Stimulated activated CD4-positive, alpha-beta T cell treated with anti-CD3 and anti-CD28 coated beads, Interleukin-1b, Interleukin-23, amount 100 ng/mL, for 1 hour (primary cell): Measurements from ENCODE around the gene UNC5A.

Source experiments
- DNase-seq, 2 donors: peaks; one replicate each; pipeline ENCODE4 v3.0.0-alpha.2; 2020; ENCODE audit warnings: low read depth in 2 of 2

The UNC5A gene

DNA sequence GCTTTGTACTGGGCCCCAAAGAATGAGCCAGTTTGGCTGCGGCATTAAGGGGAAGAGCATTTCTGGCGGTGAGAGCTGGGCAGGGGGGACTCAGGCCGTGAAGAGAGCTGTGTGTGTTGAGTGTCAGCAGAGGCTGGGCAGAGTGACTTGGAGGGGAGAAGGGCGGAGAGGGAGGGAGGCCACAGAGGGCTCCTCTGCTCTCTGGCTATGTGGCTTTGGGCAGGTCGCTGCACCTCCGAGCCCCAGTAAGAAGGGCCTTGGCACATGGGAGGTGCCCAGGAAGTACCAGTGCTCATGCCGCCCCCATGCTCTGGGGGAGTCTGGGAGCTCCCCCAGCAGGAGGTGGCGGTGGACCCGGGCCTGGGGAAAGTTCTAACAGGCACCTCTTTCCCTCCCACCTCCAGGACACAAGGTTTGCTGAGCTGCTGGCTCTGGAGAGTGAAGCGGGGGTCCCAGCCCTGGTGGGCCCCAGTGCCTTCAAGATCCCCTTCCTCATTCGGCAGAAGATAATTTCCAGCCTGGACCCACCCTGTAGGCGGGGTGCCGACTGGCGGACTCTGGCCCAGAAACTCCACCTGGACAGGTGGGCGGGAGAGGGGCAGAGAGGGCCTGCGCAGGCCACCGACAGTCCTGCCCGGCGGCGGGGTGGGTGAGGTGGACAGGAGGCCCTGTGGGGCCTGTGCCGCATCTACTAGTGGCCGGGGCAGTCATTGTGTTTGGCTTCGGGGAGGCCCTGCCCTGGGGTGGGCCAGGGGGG lies 68.7 kb downstream of the UNC5A start:
- no peak for DNase-seq

DNA sequence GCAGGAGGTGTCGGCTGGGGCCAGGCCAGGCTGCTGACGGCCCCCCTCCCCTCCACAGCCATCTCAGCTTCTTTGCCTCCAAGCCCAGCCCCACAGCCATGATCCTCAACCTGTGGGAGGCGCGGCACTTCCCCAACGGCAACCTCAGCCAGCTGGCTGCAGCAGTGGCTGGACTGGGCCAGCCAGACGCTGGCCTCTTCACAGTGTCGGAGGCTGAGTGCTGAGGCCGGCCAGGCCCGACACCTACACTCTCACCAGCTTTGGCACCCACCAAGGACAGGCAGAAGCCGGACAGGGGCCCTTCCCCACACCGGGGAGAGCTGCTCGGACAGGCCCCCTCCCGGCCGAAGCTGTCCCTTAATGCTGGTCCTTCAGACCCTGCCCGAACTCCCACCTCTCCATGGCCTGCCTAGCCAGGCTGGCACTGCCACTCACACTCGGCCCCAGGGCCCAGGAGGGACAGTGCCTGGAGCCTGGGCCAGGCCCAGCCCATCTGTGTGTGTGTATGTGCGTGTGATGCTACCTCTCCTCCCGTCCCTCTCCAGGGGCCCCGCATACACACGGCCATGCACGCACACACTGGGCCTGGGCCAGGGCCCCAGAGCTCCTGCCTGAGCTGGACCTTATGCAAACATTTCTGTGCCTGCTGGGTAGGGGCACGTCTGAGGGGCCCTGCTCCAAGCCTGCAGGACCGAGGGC lies 69.5 kb downstream of the UNC5A start:
- no peak for DNase-seq

DNA sequence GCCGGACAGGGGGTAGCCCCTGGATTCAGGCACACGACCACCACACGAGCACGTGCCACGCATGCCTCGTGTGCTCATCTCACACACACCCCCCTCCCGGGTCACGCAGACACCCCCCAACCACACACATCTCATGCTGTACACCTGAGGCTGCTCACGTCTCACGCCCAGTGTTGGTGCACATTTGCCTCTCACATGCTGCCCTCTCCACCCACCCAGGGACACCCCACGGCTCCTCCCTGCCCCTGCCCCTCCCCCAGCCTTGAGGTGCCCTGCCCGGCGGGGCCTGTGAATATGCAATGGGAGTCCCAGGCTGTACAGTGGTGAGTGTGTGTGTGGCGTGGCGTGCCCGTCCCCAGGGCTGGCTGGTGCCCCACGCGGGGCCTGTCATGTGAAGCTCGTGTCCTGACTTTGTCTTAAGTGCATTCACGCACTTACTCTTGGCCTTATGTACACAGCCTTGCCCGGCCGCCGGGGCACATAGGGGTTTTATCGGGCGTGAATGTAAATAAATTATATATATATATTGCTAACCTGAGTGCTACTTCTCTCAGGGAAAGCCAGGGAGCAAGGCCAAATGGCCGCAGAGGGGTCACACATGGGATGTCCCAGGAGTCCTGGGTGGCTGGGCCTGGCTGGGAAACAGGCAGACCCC lies 70.1 kb downstream of the UNC5A start:
- DNase-seq, result no peak

DNA sequence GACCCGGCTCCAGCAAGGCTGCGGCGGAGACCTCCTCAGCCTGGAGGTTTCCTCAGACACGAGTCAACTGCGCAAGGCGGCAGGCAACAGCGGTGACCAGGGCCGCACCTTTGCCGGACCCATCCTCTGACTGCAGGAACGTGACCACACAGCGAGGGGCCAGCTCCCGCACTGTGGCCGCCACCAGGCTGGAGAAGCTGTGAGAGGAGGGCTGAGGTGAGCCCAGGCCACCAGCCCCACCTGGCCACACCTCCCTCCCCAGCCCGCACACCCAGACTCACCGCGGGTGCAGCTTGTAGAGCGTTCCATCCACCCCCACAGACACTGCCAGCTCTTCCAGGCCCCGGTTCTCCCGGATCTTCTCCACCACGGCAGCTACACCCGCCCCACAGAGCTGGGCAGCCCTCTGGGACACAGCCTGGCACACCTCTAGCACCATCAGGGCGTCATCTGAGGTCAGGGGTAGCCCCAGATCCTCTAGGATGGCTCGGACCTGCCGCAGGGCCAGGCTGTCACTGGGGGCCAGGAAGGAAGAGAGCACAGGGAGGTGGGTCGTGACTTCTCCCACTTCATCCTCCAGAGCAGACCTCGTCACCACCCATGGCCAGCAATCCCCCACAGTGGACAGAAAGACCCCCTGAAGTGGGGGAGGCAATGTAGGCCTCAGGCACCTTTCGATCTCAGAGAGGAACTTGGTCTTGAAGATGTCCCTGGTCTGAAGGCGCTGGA lies 70.8 kb downstream of the UNC5A start:
- no peak for DNase-seq

DNA sequence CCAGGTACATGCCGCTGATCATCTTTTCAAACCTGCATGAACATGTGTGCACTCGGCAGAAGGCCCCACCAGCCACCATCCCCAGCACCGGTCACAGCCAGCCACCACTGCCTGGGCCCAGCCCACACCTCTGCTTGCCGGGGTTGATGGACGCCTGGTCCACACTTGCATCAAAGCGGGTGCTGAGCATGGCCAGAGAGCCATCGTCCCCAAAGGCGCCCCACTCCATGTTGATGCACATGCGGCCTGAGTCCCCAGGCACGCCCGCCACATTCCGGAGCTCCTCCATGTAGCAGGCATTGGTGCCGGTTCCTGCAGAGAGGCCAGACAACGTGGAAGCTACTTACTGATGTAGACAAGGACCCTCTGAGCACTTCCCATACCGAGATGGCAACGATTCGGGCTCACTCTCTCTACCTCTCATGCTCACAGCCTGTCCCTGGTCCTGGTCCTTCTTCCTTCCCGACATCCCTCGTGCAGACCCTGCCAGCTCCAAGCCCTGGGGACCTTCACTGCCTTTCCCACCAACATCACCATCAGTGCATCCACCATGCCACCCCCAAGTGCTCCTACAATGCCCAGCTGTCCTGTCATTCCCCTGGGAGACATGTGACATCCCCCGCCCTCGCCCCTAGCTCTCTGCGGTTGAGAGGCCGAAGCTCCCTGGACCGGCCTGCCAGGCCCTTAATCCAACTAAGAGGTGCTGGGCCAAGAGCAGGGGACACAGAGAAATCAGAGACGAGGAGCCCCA lies 71.6 kb downstream of the UNC5A start:
- DNase-seq, result no peak

DNA sequence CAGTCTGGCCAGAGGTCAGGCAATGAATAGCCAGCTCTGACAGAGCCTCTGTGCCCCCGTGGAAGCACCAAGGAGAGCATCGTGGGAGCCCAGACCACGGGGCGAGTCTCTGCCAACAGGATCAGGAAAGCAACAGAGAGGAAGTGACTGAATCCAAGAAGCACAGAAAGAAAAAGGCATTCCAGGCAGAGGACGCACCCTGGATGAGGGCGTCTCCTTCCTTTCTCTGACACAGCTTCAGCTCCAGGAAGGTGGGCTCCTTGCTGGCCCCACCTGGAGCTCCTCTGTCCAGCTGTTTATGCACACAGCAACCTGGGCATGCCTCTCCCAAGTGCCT lies 72.2 kb downstream of the UNC5A start:
- no peak for DNase-seq

DNA sequence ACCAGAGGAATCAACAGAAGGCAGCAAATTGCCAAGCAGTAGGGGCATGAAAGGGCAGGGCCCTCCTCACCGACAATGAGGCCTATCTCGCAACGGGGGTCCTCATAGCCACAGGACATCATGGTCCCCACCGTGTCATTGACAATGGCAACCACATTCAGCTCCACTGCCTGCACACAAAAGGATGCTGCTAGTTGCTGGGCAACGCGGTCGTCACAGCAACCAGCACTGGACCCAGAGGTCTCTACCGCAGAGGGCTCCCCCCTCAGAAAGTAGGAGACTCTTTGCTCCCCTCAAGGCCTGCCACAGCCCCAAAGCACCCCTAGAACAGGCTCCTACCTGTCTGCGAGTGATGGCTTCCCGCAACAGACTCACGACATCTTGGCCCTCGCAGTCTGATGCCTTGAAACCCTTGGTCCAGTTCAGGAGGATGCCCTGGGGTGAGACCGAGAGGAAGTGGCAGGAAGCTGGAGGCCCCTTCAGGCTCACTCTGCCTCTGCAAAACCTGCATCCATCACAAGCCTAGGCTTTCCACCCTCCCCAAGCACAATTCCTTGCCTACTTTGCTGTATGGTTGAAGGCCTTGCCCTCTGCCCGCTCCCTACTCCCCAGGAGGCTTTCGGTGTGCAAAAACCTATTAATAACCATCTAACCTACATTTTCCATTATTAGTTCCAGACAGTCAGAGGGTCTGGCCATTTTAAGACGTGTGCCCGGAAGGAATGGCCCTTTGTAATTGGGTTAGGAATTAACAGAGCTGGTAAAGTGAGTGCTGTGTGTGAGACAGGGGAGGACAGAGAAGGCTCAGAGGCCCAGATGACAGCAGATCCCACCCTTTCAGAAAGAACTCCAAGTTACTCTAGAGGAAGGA lies 73.6 kb downstream of the UNC5A start:
- DNase-seq, result no peak

DNA sequence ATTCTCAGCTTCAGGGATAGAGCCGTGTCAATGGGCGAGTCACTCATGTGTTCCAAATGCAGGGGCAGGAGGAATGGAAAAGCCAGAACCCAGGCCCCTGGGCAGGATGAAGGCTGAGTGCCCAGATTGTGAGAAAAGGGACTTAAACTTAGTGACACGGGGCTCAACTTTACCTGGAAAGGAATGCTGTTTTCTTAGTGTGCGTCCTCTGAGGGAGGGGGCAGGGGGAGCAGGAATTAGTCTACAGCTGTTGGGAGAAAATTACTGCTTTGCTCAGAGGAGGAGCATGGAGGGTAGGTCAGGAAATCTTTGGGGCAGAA lies 74.2 kb downstream of the UNC5A start:
- DNase-seq, result no peak

DNA sequence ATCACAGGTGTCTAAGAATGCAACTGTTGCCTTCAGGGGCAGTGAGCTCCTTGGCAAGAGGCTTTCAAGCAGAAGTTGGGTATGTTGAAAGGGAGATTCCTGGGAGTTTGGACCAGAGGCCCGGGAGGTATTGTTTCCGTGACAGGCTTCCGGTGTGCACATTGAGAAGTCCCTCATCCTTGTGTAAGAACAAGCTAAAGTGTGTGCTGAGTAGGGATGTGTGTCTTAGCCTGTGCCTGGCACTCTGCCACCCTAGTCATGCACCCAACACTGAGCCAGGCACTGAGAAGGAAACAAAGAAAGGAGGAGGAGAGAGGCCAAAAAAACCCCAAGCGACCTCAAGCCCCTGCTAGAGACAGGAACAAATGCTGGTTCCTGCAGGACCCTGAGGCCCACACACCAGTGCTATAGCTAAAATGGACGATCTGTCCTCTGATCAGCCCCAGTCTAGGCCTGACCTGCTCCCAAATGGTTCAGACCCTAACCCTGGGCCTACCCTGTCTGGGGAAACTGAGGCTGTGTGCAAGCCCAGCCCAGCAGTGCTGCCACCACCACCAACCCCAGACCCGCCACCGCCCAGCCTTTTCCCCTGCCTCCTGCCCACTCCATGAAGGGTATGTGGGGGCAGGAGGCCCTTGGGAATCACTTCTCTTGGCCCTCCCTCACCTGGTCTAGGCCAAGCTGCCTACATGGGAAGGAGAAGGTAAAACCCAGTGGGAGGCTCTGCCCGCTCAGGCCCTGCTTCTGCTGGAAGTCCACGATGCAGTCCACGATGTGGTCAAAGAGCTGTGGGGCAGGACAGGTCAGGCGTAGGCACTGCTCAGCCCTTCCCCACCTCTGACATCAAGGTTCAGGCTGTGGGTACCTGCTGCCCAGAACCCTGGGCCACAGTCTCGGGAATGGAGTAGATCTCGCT lies 76.2 kb downstream of the UNC5A start:
- DNase-seq, result no peak

DNA sequence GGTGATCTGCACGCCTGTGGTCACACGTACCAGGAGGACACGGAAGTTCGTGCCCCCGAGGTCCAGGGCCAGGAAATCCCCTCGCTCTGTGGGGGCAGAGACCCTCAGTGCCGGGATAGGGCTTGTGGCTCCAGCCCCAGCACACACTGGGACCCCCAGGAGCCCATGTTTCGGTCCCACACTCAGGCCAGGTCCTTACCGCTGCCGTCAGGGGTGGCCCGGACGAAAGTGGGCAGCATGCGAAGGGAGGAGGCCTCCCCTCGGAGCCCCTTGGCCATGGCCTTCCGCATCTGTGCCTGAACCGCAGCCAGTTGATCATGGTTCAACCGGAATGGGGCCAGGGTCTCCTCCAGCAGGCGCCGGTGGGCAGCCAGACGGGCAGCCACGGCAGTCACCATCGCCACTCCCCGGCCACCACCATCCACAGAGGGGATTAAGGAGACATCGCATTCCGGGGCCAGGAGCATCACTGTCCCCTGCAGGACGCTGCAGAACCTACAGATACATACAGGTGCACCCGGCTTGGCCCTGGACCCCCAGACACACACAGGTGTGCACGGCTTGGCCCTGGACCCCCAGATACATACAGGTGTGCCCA lies 77.0 kb downstream of the UNC5A start:
- no peak for DNase-seq

DNA sequence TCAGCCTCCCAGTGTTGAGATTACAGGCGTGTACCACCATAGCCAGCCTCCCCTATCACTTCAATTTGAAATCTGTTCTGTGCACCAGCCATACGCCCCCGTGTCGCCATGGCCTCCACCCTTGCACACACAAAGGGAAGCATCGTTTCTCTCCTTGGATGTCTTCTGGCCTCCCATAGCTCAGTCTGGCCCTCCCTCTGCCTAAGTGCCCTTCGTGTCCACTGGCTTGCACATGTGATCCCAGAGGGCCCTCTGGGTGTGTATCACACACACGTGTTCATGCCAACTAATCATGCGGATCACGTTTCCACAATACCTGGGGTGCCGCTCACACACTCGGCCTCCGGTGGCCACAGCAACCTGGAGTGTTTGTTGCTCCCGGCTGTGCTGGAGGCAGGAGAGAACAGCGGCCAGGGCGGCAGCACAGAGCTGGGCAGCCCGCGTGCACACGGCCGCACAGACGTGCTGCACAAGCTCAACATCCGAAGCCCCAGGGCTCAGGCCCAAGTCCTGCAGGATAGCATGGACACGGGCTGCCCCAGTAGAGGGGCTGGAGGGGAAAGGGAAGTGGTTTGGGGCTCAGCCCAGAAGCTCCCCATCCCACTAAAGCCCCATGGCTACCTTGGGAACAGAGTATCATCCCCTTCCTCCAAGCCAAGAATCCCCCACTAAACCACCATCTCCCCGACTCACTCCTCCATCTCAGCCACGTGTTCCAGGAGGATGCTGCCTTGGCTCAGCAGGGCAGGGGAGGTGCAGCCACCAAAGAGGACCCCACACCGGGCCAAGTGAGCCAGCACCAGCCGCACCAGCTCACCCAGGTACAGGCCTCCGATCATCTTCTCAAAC lies 77.9 kb downstream of the UNC5A start:
- DNase-seq, result no peak

DNA sequence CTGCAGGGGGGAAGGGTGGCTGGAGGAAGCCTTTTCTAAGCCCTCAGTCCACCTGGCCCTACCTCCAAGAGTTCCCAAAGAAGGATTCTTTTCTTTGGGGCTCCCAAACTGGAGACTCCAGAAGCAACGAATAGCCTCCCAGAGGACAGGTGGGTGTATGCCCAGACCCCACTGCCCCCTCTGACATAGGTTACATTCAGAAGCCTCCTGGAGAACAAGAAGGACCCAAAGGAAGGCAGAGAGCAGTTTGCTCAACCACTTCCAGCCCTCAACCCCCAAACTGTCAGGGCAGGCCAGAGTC lies 78.5 kb downstream of the UNC5A start:
- no peak for DNase-seq

DNA sequence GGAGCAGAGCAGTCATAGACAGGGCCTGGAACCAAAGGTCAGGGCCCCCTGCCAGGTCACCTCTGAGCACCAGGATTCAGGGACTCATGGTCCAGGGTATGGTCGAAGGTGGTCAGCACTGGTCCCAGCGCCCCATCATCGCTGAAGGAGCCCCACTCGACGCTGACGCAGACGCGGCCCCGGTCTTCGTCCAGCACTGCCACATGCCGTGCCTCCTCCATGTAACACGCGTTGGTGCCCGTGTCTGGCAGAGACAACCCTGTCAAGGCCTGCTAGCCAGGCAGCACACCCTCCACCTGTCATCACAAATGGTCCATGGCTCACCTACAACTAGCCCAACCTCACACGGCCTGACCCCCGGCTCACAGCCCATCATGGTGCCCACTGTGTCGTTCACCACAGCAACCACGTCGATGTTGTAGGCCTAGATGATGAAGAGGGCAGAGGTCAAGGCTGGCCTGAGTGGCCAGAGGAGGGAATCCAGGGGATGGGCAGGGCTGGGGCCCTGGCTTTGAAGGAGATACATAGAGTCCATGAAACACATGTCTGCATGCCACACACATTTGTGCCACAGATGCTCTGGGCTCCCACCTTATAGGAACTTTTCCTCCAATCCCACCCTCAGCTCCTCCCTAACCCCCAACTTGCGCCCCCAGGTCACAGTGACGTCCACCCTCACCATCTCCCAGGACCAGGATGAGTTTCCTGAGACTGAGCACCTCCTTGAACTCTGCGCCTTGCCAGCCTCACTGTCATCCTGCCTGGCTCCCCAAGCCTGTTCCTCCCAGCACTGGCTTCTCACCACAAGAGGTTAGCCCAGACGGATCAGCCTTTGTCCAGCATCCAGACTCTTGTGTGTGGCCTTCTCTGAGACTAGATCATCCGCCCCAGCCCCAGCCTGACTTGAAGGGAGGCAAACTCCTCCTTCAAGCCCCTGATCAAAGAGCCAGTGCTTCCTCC lies 79.2 kb downstream of the UNC5A start:
- no peak for DNase-seq

DNA sequence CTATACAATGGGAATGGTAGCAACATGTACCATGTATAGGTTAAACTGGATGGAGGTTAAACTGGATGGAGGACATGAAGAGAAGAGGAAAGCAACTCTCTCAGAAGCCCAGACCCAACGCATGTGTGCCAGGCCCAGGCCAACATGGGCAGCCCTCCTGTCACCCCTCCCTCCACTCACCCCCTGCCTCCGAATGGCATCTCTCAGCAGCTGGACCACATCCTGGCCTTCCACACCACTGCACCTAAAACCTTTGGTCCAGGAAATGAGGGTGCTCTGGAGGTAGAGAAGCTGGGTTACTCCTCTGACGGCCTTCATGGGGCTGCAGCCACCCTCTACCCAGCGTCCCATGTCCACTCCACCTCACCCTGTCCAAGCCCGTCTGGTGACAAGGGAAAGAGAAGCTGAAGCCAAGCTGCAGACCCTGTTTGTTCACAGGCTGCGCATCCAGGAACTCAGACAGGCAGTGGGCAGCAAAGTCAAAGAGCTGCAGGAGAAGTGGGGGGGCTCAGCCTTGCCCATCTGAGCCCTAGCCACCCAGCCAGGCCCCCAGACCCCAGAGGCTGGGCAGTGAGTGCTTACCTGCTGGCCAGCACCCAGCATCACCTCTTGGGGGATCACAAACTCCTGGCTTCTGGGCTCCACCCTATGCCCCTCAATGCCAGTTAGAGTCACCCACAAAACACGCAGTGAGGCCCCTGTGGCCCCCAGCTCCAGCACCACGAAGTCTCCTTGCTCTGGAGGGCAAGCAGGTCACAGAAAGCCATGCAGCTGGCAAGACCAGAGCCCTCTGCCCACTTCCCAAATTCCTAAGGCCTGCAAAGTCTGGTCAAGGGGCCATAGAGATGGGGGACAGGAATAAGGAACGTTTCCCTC lies 80.3 kb downstream of the UNC5A start:
- DNase-seq, result no peak

DNA sequence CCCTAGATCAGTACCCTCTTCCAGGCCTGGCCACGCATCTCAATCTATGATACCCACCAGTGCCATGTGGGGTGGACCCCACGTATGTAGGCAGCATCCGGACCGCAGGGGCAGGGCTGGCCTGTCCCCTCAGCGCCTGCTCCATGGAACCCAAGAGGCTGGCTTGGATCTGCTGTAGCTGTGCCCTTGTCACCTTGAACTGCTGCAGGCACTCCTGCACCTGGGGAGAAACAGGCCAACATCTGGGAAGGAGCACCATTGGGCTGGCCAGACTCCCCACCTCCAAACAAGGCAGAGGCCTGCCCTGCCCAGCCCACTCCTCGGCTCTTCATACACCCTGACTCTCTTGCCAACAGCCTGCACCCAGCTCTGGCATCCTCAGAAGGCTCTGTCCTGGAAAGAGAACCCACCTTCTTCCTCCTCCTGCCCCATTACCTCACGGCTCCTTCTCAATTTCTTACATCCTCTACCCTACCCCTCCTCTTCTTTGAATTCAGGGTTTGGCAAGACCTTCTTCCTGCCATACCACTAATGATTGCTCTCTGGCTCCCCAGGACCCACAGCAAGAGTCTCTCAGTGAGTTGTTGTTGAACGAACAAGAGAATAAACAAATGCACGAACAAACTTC lies 81.1 kb downstream of the UNC5A start:
- no peak for DNase-seq

DNA sequence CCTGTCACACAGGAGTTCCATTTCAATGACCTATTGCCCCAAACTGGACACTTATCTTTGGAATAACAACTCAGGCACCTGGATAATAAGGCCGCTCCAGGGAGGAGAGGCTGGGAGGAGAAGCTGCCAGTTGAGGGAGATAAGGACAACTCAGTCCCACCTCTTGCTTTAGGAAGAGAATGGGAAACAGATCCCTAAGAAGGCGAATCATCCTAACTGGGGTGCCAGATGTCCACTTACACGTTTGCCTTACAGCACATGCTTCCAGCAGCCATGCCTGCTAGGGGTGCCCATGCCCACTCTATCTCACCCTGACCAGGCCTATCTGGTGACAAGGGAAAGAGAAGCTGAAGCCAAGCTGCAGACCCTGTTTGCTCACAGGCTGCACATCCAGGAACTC lies 82.3 kb downstream of the UNC5A start:
- DNase-seq, result no peak
